Effector CD8-positive, alpha-beta T cell (primary cell): ENCODE data around the gene CSNK1G2.

Experiments
- DNase-seq: peaks from one replicate; lab custom pipeline; 2025; lab: John Stamatoyannopoulos, UW

The CSNK1G2 gene

DNA sequence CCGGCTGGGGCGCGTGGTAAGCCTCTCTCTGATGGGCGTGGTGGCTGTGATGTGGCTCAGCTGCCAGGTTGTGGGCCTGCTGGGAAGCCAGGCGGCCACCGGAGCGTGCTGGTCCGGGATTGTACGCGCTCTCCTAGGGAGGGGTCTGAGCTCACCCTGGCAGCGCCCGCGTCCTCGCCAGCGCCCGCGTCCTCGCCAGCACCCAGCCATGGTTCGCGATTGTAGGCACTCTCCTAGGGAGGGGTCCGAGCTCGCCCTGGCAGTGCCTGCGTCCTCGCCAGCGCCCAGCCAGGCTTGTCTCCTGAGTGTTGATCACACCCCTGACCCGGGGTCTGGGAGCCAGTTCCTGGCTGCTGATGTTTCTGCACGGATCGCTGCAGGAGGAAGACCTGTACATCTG lies 22.0 kb upstream of the CSNK1G2 start:
- no peak for DNase-seq

DNA sequence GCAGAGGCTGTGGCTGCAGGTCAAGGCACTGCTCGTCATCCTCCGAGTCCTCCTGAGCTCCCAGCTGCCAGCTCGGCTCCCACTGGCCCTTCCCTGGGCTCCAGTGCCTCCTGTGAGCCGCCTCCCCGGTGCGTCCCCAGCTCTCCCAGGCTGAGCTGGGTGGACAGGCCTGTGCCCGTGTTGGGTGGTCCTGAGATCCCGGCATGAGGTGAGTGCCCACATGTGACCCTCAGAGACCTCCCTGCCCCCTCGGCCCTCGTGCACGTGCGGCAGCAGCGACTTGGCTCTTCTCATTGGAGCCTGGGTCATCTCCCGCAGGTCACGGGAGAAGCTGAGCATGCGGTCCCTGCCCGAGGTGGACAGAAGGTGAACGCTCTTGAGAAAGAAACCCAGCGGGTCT lies 20.3 kb upstream of the CSNK1G2 start:
- no peak for DNase-seq

DNA sequence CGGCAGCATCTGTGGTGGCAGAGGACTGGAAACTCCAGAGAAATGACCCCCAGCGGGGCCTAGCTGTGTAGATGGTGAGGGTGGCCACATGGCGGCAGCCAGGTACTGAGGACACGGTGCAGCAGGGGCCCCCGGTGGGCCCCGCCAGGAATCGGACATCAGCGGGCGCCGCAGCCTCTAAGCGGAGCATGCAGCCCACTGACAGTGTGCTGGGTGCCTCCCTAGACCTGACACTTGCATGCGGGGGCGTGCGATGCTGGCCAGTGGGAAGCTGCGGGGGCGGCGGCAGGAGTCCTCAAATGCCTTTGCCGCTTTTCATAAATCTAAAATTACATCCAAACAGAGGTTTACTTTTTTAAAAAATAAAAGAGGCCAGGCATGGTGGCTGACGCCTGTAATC lies 19.6 kb upstream of the CSNK1G2 start:
- DNase-seq = no peak

DNA sequence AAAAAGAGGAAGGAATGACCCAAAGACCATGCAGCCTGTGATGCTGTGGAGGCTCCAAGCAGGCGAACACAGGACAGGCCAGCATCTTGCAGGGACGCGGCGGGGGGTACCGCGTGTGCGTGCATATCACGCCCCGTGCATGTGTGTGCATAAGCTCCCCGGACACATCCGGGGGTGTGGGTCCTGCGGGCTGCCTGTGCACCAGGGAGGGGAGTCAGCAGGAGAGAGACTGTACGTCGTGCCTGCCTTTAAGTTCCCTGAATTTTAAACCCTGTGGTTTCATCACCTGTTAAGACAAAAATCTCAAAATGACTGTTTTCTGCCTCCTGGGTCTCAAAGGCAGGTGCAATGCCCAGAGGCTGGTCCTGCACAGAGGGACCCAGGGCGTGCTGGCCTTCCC lies 19.1 kb upstream of the CSNK1G2 start:
- DNase-seq = no peak

DNA sequence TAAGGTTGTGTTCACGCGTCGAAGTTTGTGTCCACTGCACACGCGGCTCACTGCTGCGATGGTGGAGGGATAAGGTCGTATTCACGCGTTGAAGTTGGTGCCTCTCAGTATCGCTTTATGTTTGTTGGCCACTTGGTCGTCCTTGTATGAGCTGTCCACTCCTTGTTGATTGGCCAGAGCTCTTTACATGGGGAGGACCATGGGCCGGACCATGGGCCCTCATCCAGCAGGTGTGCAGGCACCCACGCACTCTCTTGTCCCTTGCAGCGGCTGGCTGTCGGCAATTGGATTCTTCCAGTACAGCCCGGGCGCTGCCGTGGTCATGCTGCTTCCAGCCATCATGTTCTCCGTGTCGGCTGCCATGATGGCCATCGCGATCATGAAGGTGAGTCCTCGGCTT lies 18.2 kb upstream of the CSNK1G2 start:
- DNase-seq = no peak

DNA sequence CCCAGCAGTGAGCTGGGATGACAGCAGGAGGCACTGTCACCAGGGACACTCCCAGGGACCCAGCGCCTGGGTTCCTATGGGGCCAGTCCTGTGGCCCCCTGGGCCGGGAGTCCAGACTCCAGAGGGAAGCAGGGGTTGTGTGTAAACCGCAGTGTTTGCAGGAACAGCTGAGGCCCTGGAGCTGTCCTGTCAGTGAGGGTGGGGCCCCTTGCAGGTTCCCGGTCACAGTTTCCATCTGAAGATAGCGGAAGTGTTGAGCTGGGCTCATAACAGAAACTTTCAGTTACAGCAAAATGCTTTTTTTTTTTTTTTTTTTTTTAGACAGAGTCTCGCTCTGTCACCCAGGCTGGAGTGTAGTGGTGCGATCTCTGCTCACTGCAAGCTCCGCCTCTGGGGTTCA lies 17.7 kb upstream of the CSNK1G2 start:
- no peak for DNase-seq

DNA sequence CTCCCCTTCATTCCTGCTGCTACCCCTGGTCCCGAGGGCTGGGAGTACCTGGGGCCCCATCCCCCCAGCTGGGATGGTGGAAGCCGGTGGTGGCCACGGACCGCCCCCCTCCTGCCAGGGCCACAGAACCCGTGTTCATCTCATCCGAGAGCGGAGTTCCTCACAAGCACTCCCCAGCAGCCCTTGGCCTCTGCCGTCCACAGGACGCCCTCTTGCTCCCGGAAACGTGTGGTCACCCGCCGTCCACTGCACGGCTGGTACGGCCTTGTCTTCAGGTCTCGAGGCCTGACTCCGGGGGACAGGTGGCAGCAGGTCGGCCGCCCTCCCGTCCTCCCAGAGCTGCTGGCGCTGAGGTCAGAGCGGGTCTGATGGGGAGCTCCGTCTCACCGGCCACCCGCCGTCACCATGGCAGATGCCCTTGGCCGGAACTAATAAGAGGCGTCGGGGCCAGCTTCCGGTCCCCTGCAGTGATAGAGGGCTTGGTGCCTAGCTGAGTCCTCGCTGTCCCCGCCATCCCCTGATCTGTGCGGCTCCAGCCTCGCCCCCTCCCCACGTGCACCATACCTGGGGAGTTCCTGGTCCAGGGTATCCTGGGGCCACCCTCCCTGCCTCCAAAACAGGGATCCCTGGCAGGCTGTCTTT lies 16.5 kb upstream of the CSNK1G2 start:
- no peak for DNase-seq

DNA sequence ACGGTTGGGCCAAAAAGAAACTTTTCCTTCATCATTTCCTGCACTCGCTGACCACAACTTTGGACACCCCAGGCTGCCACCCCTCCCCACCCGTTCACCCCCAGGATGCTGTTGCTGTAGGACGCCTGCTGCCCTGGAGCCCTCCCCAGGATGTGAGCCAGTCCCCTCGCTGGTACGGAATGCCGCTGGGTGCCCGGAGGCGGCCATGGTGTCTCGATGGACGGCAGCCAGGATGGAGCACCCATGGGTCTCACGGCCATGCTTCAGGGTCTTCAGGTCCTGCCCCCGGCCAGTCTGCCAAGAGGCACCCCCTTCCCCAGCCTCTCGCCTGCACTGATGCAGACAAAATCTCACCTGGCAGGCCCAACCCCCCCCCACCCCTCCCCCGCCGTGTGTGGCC lies 15.4 kb upstream of the CSNK1G2 start:
- DNase-seq = no peak

DNA sequence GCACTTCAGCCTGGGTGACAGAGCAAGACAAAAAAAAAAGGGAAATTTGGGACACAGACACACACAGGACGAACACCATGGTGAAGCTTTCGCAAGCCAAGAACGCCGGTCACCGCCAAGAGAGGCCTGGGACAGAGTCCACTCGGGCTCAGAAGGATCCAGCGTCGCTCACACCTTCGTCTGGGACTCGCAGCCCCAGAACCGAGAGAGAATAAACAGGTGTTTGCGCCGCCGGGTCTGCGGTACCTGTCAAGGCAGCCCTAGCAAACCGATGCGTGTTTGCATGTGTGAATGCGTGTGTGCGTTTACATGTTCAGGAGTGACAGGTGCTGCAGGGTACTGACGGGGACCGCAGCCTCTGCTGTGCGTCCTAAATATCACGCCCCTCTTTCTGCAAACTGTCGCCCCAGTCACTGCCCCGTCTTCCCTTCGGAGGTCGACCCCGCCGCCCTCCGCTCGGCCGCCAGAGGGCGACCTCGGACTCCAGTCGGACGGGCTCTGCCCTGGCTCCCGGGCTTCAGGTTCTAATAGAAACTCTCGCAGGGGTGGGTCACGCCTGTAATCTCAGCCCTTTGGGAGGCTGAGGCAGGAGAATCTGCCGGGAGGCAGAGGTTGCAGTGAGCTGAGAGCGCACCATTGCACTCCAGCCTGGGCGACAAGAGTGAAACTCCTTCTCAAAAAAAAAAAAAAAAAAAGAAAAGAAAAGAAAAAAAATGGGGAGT lies 11.8 kb upstream of the CSNK1G2 start:
- DNase-seq = peak; percentile 75

DNA sequence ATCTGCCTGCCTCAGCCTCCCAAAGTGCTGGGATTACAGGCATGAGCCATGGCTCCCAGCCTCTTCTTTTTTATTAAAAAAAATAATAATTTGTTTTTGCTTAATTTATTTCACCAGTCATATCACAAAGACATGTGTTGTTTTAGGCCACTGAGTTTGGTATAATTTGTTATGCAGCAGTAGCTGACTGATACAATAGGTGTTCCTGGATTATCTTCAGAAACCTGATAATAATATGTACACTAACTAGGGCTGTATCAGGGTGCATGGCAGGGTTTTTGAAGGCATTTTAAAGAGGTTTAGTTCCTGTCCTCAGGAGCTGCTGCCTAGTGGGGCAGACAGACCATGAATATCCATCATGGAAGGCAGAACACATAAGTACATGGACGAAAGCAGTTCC lies 9.5 kb upstream of the CSNK1G2 start:
- DNase-seq = no peak

DNA sequence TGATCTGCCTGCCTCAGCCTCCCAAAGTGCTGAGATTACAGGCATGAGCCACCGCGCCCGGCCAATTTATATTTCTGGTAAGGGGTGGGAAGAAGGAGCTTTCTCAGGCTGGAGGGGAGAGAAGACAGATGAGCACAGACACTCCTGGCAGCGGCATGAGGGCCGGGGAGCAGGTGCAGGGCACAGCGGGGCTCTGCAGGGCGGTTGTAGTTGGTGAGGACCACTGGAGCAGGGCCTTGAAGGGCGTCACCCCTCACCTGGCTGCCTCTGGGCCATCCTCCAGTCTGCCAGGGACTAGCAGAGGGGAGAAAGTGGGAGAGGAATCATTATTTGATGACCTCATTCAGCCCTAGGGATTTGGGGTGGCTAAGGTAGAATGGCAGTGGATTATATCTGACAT lies 8.6 kb upstream of the CSNK1G2 start:
- DNase-seq = no peak

DNA sequence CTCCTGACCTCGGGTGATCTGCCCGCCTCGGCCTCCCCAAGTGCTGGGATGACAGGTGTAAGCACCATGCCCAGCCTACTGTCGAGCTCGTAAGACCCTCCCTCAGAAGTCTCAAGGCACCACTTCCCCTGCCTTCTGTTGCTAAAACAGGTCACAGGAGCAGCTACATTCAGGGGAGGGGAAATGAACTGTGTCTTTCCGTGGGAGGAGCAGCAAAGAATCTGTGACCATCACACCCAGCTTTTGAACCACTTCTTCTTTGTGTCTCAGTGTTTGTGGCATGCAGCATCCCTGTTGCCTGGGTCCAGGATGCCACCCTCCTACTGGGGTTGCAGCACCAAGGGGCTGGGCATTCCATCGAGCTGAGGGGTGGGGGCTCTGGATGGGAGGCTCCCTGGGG lies 7.7 kb upstream of the CSNK1G2 start:
- DNase-seq = no peak

DNA sequence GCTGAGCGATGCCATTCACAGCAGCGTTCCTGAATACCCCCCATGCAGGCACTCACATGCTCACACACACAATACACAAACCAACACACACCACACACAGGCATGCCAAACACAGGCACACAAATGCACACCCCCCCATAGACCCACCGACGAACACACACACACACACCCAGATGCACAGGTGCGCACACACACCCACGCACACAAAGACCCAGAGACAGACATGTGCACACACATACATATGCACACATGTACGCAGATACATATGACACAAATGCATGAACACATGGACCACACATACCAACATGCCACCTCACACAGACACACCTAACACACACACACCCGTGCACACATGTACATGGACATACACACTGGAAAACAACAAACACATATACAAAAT lies 7.0 kb upstream of the CSNK1G2 start:
- no peak for DNase-seq

DNA sequence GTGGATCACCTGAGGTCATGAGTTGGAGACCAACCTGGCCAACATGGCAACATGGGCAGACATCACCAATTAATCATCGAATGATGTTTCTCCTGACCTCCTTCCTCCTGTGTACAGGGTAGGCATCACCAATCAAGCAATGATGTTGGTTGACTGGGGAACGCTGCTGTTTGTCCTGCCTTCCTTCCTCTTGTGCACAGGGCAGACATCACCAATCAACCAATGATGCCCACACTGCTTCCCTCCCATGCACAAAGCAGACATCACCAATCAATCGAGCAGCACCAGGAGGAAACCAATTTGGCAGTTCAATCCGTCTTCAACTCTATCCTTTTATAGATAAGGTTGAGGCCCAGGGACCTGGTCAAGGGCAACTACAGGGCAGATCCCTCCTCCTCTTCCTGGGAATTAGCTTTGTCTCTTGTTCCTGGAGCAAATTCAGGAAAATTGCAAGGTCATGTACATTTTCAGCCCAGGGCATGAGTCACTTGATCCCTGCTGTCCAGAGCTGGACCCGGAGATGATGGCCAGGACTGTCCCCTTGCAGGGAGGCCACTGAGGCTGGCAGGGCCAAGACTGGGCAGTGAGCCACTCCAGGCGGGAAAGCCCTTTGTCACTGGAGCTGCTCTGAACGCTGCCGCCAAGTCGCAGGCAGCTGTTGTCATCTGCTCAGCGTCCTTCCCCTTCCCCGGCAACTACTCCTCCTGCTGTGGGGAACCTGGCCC lies 5.3 kb upstream of the CSNK1G2 start:
- no peak for DNase-seq

DNA sequence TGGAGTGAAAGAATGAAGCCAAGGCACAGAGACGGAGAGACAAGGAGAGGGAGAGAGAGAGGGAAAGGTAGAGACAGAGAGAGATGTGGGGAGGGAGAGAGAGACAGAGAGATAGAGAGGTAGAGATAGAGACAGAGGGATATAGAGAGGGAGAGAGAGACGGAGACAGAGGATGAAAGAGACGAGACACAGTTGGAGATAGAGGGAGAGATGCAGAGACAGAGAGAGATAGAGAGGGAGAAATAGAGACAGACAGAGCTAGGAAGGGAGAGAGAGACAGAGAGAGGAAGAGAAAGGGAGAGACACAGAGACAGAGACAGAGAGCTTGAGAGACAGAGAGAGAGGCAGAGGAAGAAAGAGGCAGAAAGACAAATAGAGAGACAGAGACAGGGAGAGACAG lies 4.5 kb upstream of the CSNK1G2 start:
- DNase-seq = no peak

DNA sequence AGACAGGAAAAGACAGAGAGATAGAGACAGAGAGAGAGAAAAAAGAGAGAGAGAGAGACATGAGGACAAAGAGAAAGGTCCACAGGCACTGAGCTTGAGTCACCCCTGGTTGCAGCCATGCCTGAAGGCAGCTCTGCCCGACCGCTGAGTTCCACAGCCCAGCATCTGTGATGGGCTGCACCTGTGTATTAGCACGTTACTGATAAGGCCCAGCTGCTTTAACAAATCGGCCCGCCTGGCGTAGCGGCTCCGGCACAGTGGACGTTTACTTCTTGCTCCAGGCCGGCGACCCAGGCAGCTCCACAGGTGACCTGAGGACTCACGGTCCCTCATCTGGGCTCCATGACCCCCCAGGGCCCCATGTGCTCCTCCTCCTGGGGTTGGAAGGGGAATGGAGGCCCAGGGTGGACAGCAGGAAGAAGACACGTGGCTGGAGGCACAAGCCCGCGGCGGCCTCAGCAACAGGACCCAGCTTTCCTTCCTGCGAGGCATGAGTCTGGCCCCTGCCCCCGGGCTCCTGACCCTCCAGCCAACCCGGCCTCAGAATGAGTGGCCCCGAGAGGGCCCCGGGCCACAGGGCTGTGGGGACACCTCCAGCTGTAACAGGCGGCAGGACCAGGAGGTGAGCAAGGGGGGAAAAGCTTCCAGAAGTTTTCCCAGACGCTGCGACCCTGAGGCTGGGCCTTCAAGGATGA lies 3.9 kb upstream of the CSNK1G2 start:
- DNase-seq = no peak

DNA sequence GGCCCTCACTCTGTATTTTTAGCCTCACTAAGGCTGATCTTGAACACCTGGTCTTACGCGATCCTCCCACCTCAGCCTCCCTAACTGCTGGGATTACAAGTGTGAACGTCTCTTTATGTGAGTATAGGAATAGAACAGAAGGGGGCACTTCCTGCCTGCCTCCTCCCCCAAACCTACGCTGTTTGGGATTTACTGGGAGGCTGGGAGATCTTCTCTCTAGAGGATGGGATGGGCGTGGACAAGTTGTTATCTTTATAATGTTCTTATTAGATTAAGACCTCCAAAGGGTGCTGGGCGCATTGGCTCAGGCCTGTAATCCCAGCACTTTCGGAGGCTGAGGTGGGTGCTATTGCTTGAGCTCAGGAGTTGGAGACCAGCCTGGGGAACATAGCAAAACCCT lies 2.9 kb upstream of the CSNK1G2 start:
- no peak for DNase-seq

DNA sequence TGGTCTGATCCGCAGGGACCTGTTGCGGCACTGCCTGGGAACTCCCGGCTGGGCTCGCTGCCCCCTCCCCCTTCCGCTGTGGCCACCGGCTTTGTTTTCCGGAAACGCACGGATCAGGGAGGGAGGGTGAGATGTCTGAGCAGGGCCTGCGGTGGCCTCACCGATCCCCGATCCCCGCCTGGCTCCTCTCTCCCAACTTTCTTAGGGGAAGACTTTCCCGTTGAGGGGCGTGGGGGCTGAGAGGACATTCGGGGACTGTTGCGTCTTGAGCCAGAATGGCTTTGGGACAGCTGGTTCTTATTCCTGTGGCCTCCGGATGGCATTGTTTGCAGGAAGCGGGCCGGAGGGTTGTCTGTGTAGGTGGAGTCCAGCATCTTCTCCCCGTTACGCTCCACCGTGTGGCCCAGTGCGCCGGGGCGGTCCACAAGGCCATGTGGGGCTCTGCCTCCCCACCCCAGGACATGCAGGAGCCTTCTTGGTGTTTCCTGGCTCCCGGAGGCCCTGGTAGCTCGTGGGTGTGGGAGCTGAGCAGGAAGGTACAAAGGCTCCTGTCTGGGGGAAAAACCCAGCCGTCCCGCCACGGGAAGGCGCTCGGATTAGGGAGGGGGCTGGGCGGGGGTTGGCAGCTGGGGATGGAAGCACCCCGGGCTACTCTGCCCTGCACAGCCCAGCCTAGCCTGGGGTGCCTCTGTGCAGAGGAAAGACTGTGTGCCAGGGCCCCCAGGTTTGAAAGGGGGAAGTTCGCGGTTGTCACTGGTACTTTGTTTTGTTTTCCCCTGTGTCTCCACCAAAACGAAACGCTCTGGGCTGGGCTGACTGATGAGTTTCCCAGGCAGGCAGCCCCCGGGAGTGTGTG lies 1.3 kb downstream of the CSNK1G2 start:
- DNase-seq = peak; percentile 71

DNA sequence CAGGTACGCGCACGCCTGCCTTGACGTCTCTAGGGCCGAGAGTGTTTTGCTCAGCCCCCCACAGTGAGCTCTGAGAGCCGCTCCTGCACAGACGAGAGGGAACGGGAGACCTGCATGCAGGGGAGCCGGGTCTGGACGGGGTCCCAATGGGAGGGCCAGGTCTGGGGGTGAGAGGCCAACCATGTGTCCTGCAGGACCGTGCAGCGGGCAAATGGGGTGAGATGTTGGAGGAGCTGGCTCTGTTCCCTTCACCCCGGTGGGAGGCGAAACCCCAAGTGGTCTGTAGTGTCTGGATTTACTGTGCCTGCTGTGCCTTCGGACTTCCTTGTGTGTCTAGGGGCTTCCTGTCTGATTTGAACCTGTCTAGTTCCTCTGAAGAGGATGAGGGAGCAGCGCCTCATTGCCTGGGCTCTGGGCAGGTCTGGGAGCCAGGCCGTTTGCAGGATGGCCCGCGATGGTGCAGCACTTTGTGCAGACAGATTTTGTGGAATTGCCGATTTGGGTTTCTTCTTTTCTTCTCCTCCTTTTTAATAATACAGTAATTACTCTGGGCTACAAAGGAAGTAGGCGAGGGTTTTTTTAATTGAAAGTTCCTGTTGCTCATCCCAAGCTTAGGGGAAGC lies 2.1 kb downstream of the CSNK1G2 start:
- no peak for DNase-seq

DNA sequence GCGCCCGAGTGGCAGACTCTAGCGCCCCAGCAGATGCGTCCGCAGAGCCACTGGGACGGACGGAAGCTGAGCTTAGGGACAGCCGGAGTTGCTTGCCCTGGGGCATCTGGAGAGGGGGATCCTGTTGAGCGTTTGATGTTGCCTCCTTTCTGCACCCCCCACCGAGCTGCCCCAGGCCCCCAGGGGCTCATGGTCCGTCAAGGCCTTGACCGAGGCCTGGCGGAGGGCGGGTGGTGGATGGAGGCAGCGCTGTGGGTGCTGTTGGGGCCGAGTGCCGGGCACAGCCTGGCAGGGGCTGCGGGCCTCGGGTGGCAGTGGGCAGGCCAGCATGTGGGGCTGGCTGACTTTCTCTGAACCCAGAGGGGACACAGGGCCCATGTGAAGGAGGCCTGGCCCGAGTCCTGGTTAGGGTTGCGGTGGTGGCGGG lies 2.7 kb downstream of the CSNK1G2 start:
- no peak for DNase-seq
